Renal cortex interstitium (tissue), 15 donors: ENCODE results near the gene HRG. TPM values are rescaled to one million over a fixed set of nuclear protein-coding genes. Genes with fewer than 3 reads are reported as not detected.

ENCODE experiments used
- DNase-seq, 11 donors: peaks; one replicate each; pipeline ENCODE4 v3.0.0-alpha.2; 2013; ENCODE audit warnings: low read depth in 9 of 11, low spot score in 4 of 11; ENCODE audit errors: extremely low read depth in 1 of 11
- long read RNA-seq, 16 experiments: transcript quantifications; one replicate each; lab custom pipeline, GENCODE V29; 2026
- polyA plus RNA-seq, 3 donors: library from polyadenylated mRNA; unstranded; fragments of 120-200 nt; gene quantifications; one replicate each; pipeline ENCODE4 v1.2.1, GENCODE V29; 2013; ENCODE audit not compliant: insufficient read length in 3 of 3

Gene HRG
- 1 to 10 TPM; 1.8 to 2.9 (median 2.2) TPM for polyA plus RNA-seq
- long read RNA-seq, donor 1, result 0 reads
- long read RNA-seq, donor 2, result 0 reads
- long read RNA-seq, donor 3, partial matches to known transcripts, result 0 of 1 reads
- long read RNA-seq, donor 3, other reads (novel, unspliced or antisense), result 0 of 1 reads
- long read RNA-seq, donor 4, partial matches to known transcripts, result 0 of 1 reads
- long read RNA-seq, donor 4, other reads (novel, unspliced or antisense), result 0 of 1 reads
- long read RNA-seq, donor 5, result 0 reads
- long read RNA-seq, donor 6, partial matches to known transcripts, result 0 of 2 reads
- long read RNA-seq, donor 6, other reads (novel, unspliced or antisense), result 0 of 2 reads
- long read RNA-seq, donor 7, result 0 reads
- long read RNA-seq, donor 8, partial matches to known transcripts, result 0 of 2 reads
- long read RNA-seq, donor 8, other reads (novel, unspliced or antisense), result 0 of 2 reads
- long read RNA-seq, donor 9, partial matches to known transcripts, result 0 of 2 reads
- long read RNA-seq, donor 9, other reads (novel, unspliced or antisense), result 0 of 2 reads
- long read RNA-seq, donor 10, partial matches to known transcripts, result 0 of 1 reads
- long read RNA-seq, donor 10, other reads (novel, unspliced or antisense), result 0 of 1 reads
- long read RNA-seq, donor 11, result 0 reads
- long read RNA-seq, donor 12, result 0 reads
- long read RNA-seq, donor 13, result 0 reads
- long read RNA-seq, donor 14, result 0 reads
- long read RNA-seq, donor 15, partial matches to known transcripts, result 0 of 1 reads
- long read RNA-seq, donor 15, other reads (novel, unspliced or antisense), result 0 of 1 reads
- long read RNA-seq, donor 16, partial matches to known transcripts, result 0 of 1 reads
- long read RNA-seq, donor 16, other reads (novel, unspliced or antisense), result 0 of 1 reads

- peak in 2 of 11 donors; percentile 9 to 50 for DNase-seq
These were observed at the start of gene HRG for GRCh38 chr3:186665625-186666188. TSS of gene HRG (plus strand) at chr3:186666014. CDS start at chr3:186666032, 18 bp downstream.

- no peak for DNase-seq
These were observed 49.6 kb upstream of the HRG start for GRCh38 chr3:186616299-186616617.

GRCh38 chr3:186617036-186617946, 48.5 kb upstream of the HRG start:
- peak; percentile 25 to 72 (median 61) for DNase-seq

DNA sequence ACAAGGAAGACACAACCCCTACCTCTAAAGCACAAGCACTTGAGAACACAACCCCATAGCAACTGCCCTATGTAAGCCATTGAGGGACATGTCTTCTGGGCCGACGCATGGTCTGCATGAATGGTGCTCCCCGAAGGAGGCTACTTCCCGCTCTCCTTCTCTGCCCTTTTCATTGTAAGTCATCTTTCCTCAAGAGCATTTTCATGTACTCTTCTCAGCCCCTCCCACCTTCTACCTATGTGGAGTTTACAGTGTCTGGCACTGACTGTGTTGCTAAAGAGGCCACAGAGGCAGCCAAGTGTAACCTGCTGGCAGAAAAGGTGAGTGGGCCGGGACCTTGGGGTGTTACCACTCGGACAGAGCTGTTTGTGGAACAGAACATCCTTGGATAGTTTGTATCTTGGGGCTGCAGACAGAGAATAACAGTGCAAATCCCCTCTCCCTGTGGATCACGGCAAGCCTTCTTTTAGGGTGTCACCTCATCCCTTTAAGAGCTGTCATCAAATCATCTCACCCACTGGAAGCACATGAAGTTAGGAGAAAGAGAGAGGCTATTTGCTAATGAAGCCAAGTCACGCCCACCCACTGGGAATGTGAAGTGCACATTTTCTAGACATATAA, 47.4 kb upstream of the HRG start:
- DNase-seq, result no peak

- DNase-seq, result no peak
These were observed 46.0 kb upstream of the HRG start for GRCh38 chr3:186619787-186620212.

GRCh38 chr3:186620213-186621092, 45.4 kb upstream of the HRG start:
- DNase-seq, result no peak

DNA sequence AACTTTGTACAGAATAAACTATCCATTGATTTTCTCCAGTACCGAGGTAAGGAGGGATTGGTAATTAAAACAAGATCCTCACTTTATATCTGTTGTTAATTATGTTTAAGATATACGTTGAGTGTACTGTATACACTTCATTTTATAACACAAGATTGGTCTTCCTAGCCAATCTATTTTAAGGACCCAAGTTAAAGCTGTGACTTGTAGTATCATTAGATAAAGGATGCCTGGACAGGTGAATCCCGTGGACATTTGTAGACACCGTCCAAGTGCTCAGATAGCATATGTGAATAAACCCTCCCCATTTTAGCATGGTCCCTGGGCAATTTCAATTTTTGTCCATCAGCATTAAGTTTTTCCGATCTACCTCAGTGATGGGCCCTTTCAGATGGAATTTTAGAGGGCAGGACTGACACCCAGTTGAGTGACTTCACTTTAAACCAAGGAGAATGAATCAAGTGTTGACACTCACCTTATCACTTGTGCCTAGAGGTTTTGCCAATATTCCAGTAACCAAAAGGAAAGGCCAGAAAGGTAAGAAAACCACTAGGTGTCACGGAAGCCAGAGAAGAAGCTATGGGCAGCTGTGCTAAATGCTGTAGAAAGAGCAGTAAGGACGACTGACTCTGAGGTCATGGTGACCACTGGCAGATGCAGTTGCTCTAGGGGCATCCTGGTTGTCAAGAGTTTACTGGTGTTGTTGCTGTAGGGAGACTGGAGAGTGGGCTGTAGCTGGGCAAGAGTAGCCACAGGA, 43.7 kb upstream of the HRG start:
- DNase-seq, result no peak

DNA sequence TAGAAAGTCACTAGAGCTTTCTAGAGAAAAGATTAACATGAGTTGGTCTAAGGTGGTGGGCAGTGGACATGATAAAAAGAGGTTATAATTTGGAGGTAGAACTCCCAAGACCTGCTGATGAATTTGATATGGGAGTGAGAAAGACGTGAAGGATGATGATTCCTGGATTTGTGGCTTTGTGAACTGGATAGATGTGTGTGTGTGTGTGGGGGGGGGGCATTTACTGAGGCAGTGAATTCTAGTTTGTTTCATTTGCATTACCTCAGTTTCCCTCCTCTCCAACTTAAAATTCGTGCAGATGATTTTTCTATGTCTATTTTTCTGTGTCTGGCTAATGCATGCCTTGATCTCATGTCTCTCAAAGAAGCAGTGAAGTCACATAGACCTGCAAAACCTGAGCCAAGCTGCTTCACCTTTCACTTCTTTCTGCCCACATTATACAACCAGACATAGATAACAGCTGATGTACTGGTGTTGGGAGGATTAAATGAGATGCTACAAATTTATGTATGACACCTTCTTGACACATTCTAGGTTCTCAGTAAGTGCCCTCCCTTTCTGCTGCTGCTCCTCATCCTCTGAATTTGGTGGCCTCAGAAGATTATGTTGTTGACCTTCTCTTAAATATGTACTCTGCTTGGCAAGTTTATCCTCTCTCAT, 43.0 kb upstream of the HRG start:
- DNase-seq, result no peak

DNA sequence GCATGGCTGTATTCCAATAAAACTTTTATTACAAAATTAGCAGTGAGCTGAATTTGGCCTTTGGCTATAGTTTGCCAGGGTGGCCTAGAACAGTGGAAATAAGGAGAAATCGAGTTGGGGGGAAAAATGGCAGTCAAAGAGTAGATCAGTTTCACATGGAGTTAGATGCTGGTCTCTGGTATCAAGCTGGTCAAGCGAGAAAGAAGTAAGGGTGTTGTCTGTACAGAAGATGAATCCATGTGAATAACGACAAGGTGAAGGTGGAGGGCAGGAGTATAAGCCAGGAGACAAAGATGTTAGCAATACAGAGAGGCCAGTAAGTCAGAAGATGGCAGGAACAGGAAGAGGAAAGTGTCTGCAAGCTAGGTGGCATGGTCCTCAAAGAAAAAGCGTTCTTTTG, 41.2 kb upstream of the HRG start:
- no peak for DNase-seq

GRCh38 chr3:186625600-186626042, 40.2 kb upstream of the HRG start:
- no peak for DNase-seq

- no peak for DNase-seq
These were observed 39.5 kb upstream of the HRG start for GRCh38 chr3:186626254-186626847.

- DNase-seq, result no peak
These were observed 37.9 kb upstream of the HRG start for GRCh38 chr3:186627852-186628414.

DNA sequence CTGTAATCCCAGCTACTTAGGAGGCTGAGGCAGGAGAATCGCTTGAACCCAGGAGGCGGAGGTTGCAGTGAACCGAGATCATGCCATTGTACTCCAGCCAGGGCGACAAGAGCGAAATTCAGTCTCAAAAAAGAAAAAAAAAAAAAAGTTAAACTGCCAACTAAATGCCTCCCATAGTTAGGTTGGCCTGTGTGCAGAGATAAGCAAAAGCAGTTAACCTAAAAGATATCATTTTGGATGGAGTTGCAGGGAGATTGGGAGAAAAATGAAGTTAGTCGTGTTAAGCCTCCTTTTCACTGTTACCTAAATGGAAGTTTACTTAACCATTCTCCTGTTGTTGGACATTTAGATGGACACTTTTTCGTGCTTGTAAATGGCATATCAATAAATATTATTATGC, 37.1 kb upstream of the HRG start:
- no peak for DNase-seq

DNA sequence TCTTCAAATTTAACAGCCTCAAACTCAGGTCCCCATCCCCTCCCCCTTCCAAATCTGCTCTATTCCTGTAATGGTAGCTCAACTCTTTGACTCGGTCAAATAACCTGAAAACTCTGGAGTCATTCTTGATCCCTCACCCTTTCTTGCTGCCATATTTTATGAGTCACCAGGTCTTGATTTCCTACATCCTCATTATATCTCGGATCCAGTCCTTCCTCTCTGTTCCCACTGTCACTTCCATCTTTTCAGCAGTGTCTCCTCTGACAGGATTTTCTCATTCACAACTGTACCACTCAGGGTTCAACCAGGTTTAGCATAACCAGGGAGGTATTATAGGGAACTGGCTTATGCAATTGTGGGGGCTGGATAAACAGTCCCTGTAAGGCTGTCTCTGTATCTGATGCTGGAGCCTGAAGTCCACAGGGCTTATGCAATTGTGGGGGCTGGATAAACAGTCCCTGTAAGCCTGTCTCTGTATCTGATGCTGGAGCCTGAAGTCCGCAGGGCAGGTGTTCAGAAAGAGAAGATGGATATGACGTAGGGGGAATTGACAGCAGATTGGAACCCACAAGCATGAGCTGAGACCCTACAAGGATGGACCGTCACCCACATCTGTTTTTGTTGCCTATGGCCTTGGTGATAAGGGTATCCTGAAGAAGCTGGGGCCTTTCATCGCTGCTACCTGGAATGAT, 34.7 kb upstream of the HRG start:
- DNase-seq, result no peak

GRCh38 chr3:186633481-186633880, 32.3 kb upstream of the HRG start:
- no peak for DNase-seq
